Activated CD4-positive, alpha-beta T cell treated with anti-CD3 and anti-CD28 coated beads, Interleukin-2, amount 10 ng/mL, durations not matched to agents 24 days and 14 days (primary cell): Measurements from ENCODE around the gene PTPRZ1. TPM values are rescaled to one million over a fixed set of nuclear protein-coding genes. Genes with fewer than 3 reads are reported as not detected.

Experiments used
- DNase-seq: peaks from one replicate; pipeline ENCODE4 v3.0.0; 2022
- H3K27ac Mint-ChIP-seq: one replicate; pipeline ENCODE4 v1.8.0; 2022; ENCODE audit warnings: mild to moderate bottlenecking, mixed read lengths
- H3K27me3 Mint-ChIP-seq: one replicate; pipeline ENCODE4 v1.8.0; 2022; ENCODE audit warnings: mixed read lengths
- H3K36me3 Mint-ChIP-seq: one replicate; pipeline ENCODE4 v1.8.0; 2022; ENCODE audit warnings: low read depth, mild to moderate bottlenecking, mixed read lengths
- H3K4me1 Mint-ChIP-seq: one replicate; pipeline ENCODE4 v1.8.0; 2021; ENCODE audit warnings: mixed read lengths
- H3K4me3 Mint-ChIP-seq: one replicate; pipeline ENCODE4 v1.8.0; 2022; ENCODE audit warnings: mild to moderate bottlenecking, moderate library complexity, mixed read lengths
- H3K9me3 Mint-ChIP-seq: one replicate; pipeline ENCODE4 v1.8.0; 2021; ENCODE audit warnings: mixed read lengths
- intact Hi-C: fragments of 100-400 bp; cut with micrococcal nuclease; formaldehyde crosslinking; loops from one replicate; pipeline ENCODE4 v1.15.1; 2023
- total RNA-seq: library from RNA; stranded (reverse); gene quantifications from 2 replicates; pipeline ENCODE4 v1.2.3, GENCODE V29; 2022

Gene PTPRZ1
- total RNA-seq, result not detected in 2 replicates

- intact Hi-C loops, result no loop called here
- H3K9me3 Mint-ChIP-seq, result no peaks in the 10 kb centered on the region
- H3K4me1 Mint-ChIP-seq, result peaks cover 3% of the 10 kb centered on the region
- peaks cover 43% of the 10 kb centered on the region for H3K27me3 Mint-ChIP-seq
- peak within 1 kb of the TSS; percentile 76 for H3K4me3 Mint-ChIP-seq
- no peak for DNase-seq
- no peaks in the 10 kb centered on the region for H3K36me3 Mint-ChIP-seq
- no peak within 1 kb of the TSS for H3K27ac Mint-ChIP-seq
Measured at GRCh38 chr7:121872831-121873288, at the start of gene PTPRZ1. PTPRZ1 (plus strand) TSS chr7:121873161; CDS start chr7:121873500, 339 bp downstream.

- Mint-ChIP-seq H3K27me3 (no peaks in the 10 kb centered on the region), H3K4me3 (no peak overlapping the region), H3K36me3 (no peaks in the 10 kb centered on the region), H3K27ac (no peak overlapping the region), H3K9me3 (no peaks in the 10 kb centered on the region), H3K4me1 (no peaks in the 10 kb centered on the region)
- intact Hi-C loops, result no loop called here
- DNase-seq, result no peak
Measured at GRCh38 chr7:121824276-121824675, 48.7 kb upstream of the PTPRZ1 start.

GRCh38 chr7:121831351-121831750 is 41.6 kb upstream of the PTPRZ1 start:
- intact Hi-C loops, result no loop called here
- DNase-seq, result no peak
- H3K4me3 Mint-ChIP-seq, result no peak overlapping the region
- no peaks in the 10 kb centered on the region for H3K36me3 Mint-ChIP-seq
- H3K27me3 Mint-ChIP-seq, result no peaks in the 10 kb centered on the region
- no peaks in the 10 kb centered on the region for H3K9me3 Mint-ChIP-seq
- H3K27ac Mint-ChIP-seq, result no peak overlapping the region
- no peaks in the 10 kb centered on the region for H3K4me1 Mint-ChIP-seq

- no peaks in the 10 kb centered on the region for H3K36me3 Mint-ChIP-seq
- no peaks in the 10 kb centered on the region for H3K9me3 Mint-ChIP-seq
- no peak overlapping the region for H3K4me3 Mint-ChIP-seq
- H3K27me3 Mint-ChIP-seq, result no peaks in the 10 kb centered on the region
- H3K4me1 Mint-ChIP-seq, result no peaks in the 10 kb centered on the region
- intact Hi-C loops, result no loop called here
- no peak for DNase-seq
- no peak overlapping the region for H3K27ac Mint-ChIP-seq
Measured at GRCh38 chr7:121831801-121832200, 41.2 kb upstream of the PTPRZ1 start.

GRCh38 chr7:121832347-121832746 is 40.6 kb upstream of the PTPRZ1 start:
- intact Hi-C loops, result no loop called here
- H3K27me3 Mint-ChIP-seq, result no peaks in the 10 kb centered on the region
- no peaks in the 10 kb centered on the region for H3K9me3 Mint-ChIP-seq
- no peak overlapping the region for H3K27ac Mint-ChIP-seq
- H3K4me3 Mint-ChIP-seq, result no peak overlapping the region
- no peaks in the 10 kb centered on the region for H3K4me1 Mint-ChIP-seq
- DNase-seq, result no peak
- H3K36me3 Mint-ChIP-seq, result no peaks in the 10 kb centered on the region

GRCh38 chr7:121833991-121834390 is 39.0 kb upstream of the PTPRZ1 start:
- H3K36me3 Mint-ChIP-seq, result no peaks in the 10 kb centered on the region
- intact Hi-C loops, result no loop called here
- H3K4me1 Mint-ChIP-seq, result no peaks in the 10 kb centered on the region
- DNase-seq, result no peak
- H3K27ac Mint-ChIP-seq, result no peak overlapping the region
- H3K9me3 Mint-ChIP-seq, result no peaks in the 10 kb centered on the region
- no peaks in the 10 kb centered on the region for H3K27me3 Mint-ChIP-seq
- no peak overlapping the region for H3K4me3 Mint-ChIP-seq

- Mint-ChIP-seq H3K27ac (no peak overlapping the region), H3K27me3 (no peaks in the 10 kb centered on the region), H3K4me1 (no peaks in the 10 kb centered on the region), H3K9me3 (no peaks in the 10 kb centered on the region), H3K4me3 (no peak overlapping the region), H3K36me3 (no peaks in the 10 kb centered on the region)
- intact Hi-C loops, result no loop called here
- DNase-seq, result no peak
Measured at GRCh38 chr7:121837462-121837861, 35.5 kb upstream of the PTPRZ1 start.

- DNase-seq, result no peak
- Mint-ChIP-seq H3K27me3 (no peaks in the 10 kb centered on the region), H3K27ac (no peak overlapping the region), H3K4me1 (no peaks in the 10 kb centered on the region), H3K36me3 (no peaks in the 10 kb centered on the region), H3K9me3 (no peaks in the 10 kb centered on the region), H3K4me3 (no peak overlapping the region)
- intact Hi-C loops, result no loop called here
Measured at GRCh38 chr7:121847041-121847440, 25.9 kb upstream of the PTPRZ1 start.

- intact Hi-C loops, result no loop called here
Measured at GRCh38 chr7:121853307-121853706, 19.7 kb upstream of the PTPRZ1 start.

GRCh38 chr7:121860953-121861352 is 12.0 kb upstream of the PTPRZ1 start:
- no peaks in the 10 kb centered on the region for H3K9me3 Mint-ChIP-seq
- no peaks in the 10 kb centered on the region for H3K4me1 Mint-ChIP-seq
- no peaks in the 10 kb centered on the region for H3K27me3 Mint-ChIP-seq
- H3K27ac Mint-ChIP-seq, result no peak overlapping the region
- intact Hi-C loops, result no loop called here
- no peak overlapping the region for H3K4me3 Mint-ChIP-seq
- no peaks in the 10 kb centered on the region for H3K36me3 Mint-ChIP-seq
- no peak for DNase-seq

More at GRCh38 chr7:121853307-121853706, 19.7 kb upstream of the PTPRZ1 start:
- no peaks in the 10 kb centered on the region for H3K9me3 Mint-ChIP-seq
- H3K27ac Mint-ChIP-seq, result no peak overlapping the region
- no peaks in the 10 kb centered on the region for H3K27me3 Mint-ChIP-seq
- DNase-seq, result no peak
- H3K4me1 Mint-ChIP-seq, result no peaks in the 10 kb centered on the region
- no peak overlapping the region for H3K4me3 Mint-ChIP-seq
- H3K36me3 Mint-ChIP-seq, result no peaks in the 10 kb centered on the region

GRCh38 chr7:121862591-121862990 is 10.4 kb upstream of the PTPRZ1 start:
- Mint-ChIP-seq H3K4me3 (no peak overlapping the region), H3K27ac (no peak overlapping the region), H3K36me3 (no peaks in the 10 kb centered on the region), H3K27me3 (no peaks in the 10 kb centered on the region), H3K4me1 (no peaks in the 10 kb centered on the region), H3K9me3 (no peaks in the 10 kb centered on the region)
- intact Hi-C loops, result no loop called here
- DNase-seq, result no peak

- H3K27ac Mint-ChIP-seq, result no peak overlapping the region
- H3K4me3 Mint-ChIP-seq, result no peak overlapping the region
- intact Hi-C loops, result no loop called here
- peaks cover 3% of the 10 kb centered on the region for H3K4me1 Mint-ChIP-seq
- H3K9me3 Mint-ChIP-seq, result no peaks in the 10 kb centered on the region
- H3K36me3 Mint-ChIP-seq, result no peaks in the 10 kb centered on the region
- DNase-seq, result no peak
- H3K27me3 Mint-ChIP-seq, result peaks cover 43% of the 10 kb centered on the region
Measured at GRCh38 chr7:121871188-121871587, 1.8 kb upstream of the PTPRZ1 start.

GRCh38 chr7:121873289-121874194 is 581 bp downstream of the PTPRZ1 start:
- no peaks in the 10 kb centered on the region for H3K36me3 Mint-ChIP-seq
- H3K27me3 Mint-ChIP-seq, result peaks cover 43% of the 10 kb centered on the region
- H3K4me1 Mint-ChIP-seq, result peaks cover 3% of the 10 kb centered on the region
- intact Hi-C loops, result no loop called here
- H3K4me3 Mint-ChIP-seq, result peak overlapping the region; percentile 76
- no peaks in the 10 kb centered on the region for H3K9me3 Mint-ChIP-seq
- no peak for DNase-seq
- H3K27ac Mint-ChIP-seq, result no peak overlapping the region

GRCh38 chr7:121874298-121874697 is 1.3 kb downstream of the PTPRZ1 start:
- no peaks in the 10 kb centered on the region for H3K36me3 Mint-ChIP-seq
- H3K27ac Mint-ChIP-seq, result no peak overlapping the region
- H3K4me1 Mint-ChIP-seq, result peaks cover 3% of the 10 kb centered on the region
- H3K27me3 Mint-ChIP-seq, result peaks cover 43% of the 10 kb centered on the region
- no peak overlapping the region for H3K4me3 Mint-ChIP-seq
- no peaks in the 10 kb centered on the region for H3K9me3 Mint-ChIP-seq
- intact Hi-C loops, result no loop called here
- no peak for DNase-seq
